Heart left ventricle (tissue), 16 donors: Measurements from ENCODE around the gene DLGAP4. TPM values are rescaled to one million over a fixed set of nuclear protein-coding genes. Genes with fewer than 3 reads are reported as not detected.

Experiments used
- ATAC-seq, 4 donors: fragments of 200-7000 bp; cut with Tn5 transposase; one replicate each; pipeline ENCODE4 v1.9.1; 2020 to 2022; ENCODE audit warnings: moderate library complexity in 4 of 4, mild to moderate bottlenecking in 3 of 4, moderate number of reproducible peaks in 1 of 4
- DNase-seq, 5 donors: peaks; one replicate each; pipeline ENCODE4 v3.0.0-alpha.2; 2020
- H3K27ac ChIP-seq, 12 donors: fragments of 200-600 bp; sonication (generic) in 4 of 12; one replicate each; pipeline versions ENCODE4 v1.5.0 to v1.8.0; 2016 to 2022; ENCODE audit warnings: mild to moderate bottlenecking in 2 of 12
- H3K27me3 ChIP-seq, 9 donors: fragments of 200-600 bp; sonication (generic) in 2 of 9; one replicate each; pipeline versions ENCODE4 v1.5.1 to v1.8.0; 2016 to 2022; ENCODE audit warnings: mild to moderate bottlenecking in 3 of 9
- H3K36me3 ChIP-seq, 9 donors: fragments of 200-600 bp; sonication (generic) in 2 of 9; one replicate each; pipeline versions ENCODE4 v1.5.0 to v1.8.0; 2018 to 2022; ENCODE audit warnings: mild to moderate bottlenecking in 2 of 9
- H3K4me1 ChIP-seq, 12 donors: fragments of 200-600 bp; sonication (generic) in 4 of 12; one replicate each; pipeline versions ENCODE4 v1.5.0 to v1.8.0; 2016 to 2022; ENCODE audit warnings: mild to moderate bottlenecking in 3 of 12
- H3K4me3 ChIP-seq, 12 donors: fragments of 200-600 bp; sonication (generic) in 4 of 12; one replicate each; pipeline versions ENCODE4 v1.5.0 to v1.8.0; 2017 to 2022; ENCODE audit warnings: mild to moderate bottlenecking in 9 of 12, moderate library complexity in 4 of 12
- H3K9me3 ChIP-seq, 12 donors: fragments of 200-600 bp; sonication (generic) in 4 of 12; one replicate each; pipeline versions ENCODE4 v1.5.0 to v1.8.0; 2016 to 2022; ENCODE audit warnings: mild to moderate bottlenecking in 1 of 12
- POLR2A ChIP-seq, 2 donors: fragments of 450-650 bp; IDR thresholded peaks; one replicate each; pipeline ENCODE4 v1.6.1; 2017; ENCODE audit warnings: antibody characterized with exemption in 2 of 2, mild to moderate bottlenecking in 2 of 2, moderate library complexity in 2 of 2
- WGBS, 4 donors: extraction: QIAGEN DNeasy Blood & Tissue Kit in 2 of 4; methylation state at CpG; one replicate each; pipeline versions ENCODE4 v1.1.5 to v1.1.7; 2013 to 2018; 5-methylcytosine and 5-hydroxymethylcytosine counted together
- intact Hi-C, 10 donors: fragments of 100-400 bp; cut with DNase I; formaldehyde crosslinking; loops; one replicate each; pipeline versions ENCODE4 v1.11.1 to v1.14.2; 2022
- polyA plus RNA-seq, 2 donors: library from polyadenylated mRNA; stranded (reverse); fragments of 200-250 nt; gene quantifications; one replicate each; pipeline ENCODE4 v1.2.3, GENCODE V29; 2013
- total RNA-seq, 9 donors: library from RNA; depleted of rRNA in 2 of 9; stranded (reverse); fragments of >200 nt in 2 of 9; fragmentation: NEBNext Ultra II Directional in 3 of 9; extraction: Animal tissue kit (Norgen Biotek cat#: 25700) in 3 of 9; gene quantifications; one replicate each; pipeline versions ENCODE4 v1.1.0 to v1.2.4, GENCODE V29; 2016 to 2023
- TF ChIP-seq, protein P1 (sequence below), 12 donors: fragments of 200-600 bp; sonication (generic) in 4 of 12; IDR thresholded peaks; one replicate each; pipeline versions ENCODE4 v1.5.0 to v1.8.0; 2018 to 2022; ENCODE audit warnings: antibody characterized with exemption in 12 of 12, mild to moderate bottlenecking in 5 of 12
- donor health status: ischemic (EF 13 %, LVEDD 7.1; RV severe dilation, severe dysfunction).
- donor health status: healthy with polysubstance abuse.
- donor health status: DM: no; HTN: yes; CAD: no.
- donor health status: DM: no; HTN: no; CAD: no.
- donor health status: ischemic (EF 25% LVEDD 6.9; RV normal size, moderate dysfunction).
- donor health status: ischemic (EF 25% LVEDD 5.7; RV mildly dilated, moderate dysfunction).
- donor health status: healthy.
- donor health status: DM: yes; HTN: yes; CAD: no.
- donor health status: ischemic (EF 35%, LVEDD 5.7; RV mildly dilated, moderate dysfunction).
- donor health status: nonischemic (EF 11% LVEDD 7.7; RV severe dilation, severe dysfunction).
- donor health status: DM: yes; HTN: yes; CAD: no.
- donor health status: PGD.
- donor health status: ischemic (EF 29% LVEDD 5.4; RV normal size, mild dysfunction).
- donor health status: nonischemic (EF 23%, LVEDD 6.1; RV moderate dilation, normal function).

The DLGAP4 gene
- total and polyA plus RNA-seq, 11 donors, result 25.6 to 76.7 (median 55.1) TPM

DNA sequence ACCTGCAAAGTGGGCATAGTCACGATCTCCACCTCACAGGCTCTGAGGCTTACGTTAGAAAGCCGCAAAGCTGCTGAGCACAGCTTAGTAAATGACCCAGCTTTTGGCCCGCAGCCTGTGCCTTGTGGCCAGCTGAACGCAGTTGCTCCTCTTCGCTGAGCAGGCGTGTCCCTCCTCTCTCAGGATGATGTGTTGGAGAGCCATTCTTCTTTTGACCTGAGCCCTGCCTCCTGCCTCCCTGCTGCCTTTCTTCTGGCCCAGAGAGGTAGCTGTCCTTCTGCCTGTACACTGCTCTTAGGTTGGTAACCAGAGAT is 187.6 kb downstream of the DLGAP4 start:
- peak; percentile 62 to 82 (median 79) for DNase-seq
- intact Hi-C loops, result no loop called here
- H3K36me3 ChIP-seq, result peaks cover 0 to 33% (median 26%) of the 10 kb centered on the region in 9 donors
- peaks cover 8 to 98% (median 64%) of the 10 kb centered on the region in 12 donors for H3K4me1 ChIP-seq
- H3K4me3 ChIP-seq, result no peak overlapping the region
- ATAC-seq, result peak in 3 of 4 donors; percentile 52 to 64 (median 53)
- no peaks in the 10 kb centered on the region for H3K9me3 ChIP-seq
- peak overlapping the region in 8 of 12 donors; percentile 3 to 83 (median 53) for H3K27ac ChIP-seq
- WGBS, 4 donors, result 23 to 45% (median 32%) methylated on average over 7 of the region's 7 CpGs
- TF ChIP-seq, protein P1, sequence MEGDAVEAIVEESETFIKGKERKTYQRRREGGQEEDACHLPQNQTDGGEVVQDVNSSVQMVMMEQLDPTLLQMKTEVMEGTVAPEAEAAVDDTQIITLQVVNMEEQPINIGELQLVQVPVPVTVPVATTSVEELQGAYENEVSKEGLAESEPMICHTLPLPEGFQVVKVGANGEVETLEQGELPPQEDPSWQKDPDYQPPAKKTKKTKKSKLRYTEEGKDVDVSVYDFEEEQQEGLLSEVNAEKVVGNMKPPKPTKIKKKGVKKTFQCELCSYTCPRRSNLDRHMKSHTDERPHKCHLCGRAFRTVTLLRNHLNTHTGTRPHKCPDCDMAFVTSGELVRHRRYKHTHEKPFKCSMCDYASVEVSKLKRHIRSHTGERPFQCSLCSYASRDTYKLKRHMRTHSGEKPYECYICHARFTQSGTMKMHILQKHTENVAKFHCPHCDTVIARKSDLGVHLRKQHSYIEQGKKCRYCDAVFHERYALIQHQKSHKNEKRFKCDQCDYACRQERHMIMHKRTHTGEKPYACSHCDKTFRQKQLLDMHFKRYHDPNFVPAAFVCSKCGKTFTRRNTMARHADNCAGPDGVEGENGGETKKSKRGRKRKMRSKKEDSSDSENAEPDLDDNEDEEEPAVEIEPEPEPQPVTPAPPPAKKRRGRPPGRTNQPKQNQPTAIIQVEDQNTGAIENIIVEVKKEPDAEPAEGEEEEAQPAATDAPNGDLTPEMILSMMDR (IDR thresholded peaks at IDR 0.05), result no peak
- no peak for TF ChIP-seq POLR2A (IDR thresholded peaks at IDR 0.05)
- H3K27me3 ChIP-seq, result no peaks in the 10 kb centered on the region

DNA sequence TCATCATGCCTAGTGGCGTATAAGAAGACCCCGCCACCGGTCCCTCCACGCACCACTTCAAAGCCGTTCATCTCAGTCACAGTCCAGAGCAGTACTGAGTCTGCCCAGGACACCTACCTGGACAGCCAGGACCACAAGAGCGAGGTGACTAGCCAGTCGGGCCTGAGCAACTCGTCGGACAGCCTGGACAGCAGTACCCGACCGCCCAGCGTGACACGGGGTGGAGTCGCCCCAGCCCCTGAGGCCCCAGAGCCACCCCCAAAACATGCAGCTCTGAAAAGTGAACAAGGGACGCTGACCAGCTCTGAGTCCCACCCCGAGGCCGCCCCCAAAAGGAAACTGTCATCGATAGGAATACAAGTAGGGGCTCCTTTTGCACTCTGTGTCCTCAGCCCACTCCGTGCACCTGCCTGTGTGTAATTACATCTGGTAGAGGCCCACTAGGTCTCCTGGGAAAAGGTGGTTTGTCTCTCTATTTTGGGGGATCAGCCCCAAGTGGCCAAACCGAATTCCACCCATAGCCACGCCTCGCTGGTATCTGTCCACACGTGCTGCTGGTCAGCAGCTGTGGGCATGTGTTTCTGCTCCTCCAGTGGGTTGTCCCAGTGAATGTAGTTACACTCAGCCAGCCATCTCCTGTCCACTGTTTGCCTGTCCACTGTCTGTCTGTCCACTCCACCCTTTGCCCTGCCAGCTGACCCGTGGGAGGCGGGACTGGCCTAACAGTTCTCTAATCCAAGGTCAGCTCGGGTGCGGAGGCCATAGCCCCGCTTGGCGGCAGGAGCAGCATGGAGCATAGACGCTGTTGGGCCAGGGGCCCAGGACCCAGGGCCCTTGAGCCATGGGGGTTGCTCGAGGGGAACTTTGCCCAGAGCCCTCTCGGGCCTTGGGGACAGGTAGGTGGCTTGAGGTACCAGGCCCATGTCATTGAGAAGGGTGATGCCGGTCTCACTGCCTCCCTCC is 190.8 kb downstream of the DLGAP4 start:
- WGBS, 4 donors, result 91 to 92% (median 91%) methylated on average over 22 to 33 of the region's 33 CpGs
- intact Hi-C loops, result loop anchor here in 3 of 10 donors (5.0 kb wide), 2 partner anchors 35 to 45 kb away; partner anchors contain the start of gene MYL9 (in 2 of the 3)

DNA sequence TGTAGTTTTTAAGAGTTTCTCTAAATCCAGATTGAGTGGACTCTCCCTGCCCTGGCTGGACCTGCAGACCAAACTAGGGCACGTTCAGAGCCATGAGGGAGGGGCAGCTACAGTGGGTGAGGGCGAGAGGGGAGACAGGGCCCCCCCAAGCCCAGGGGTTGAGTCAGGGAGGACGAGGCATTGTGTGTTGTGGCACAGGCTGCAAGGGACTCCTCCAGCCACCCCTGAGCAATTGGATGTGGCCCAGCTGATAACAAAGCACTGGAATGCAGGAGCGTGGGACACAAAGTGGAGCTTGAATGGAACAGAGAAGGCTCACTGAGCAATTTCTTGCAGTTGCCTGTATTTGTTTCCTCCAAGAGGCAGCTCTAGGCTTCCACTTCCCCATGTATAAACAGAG is 191.7 kb downstream of the DLGAP4 start:
- no peaks in the 10 kb centered on the region for H3K9me3 ChIP-seq
- peaks cover 0 to 74% (median 66%) of the 10 kb centered on the region in 9 donors for H3K36me3 ChIP-seq
- WGBS, 4 donors, result 37 to 65% (median 44%) methylated on average over 3 to 4 of the region's 4 CpGs
- TF ChIP-seq, protein P1 (IDR thresholded peaks at IDR 0.05), result no peak
- TF ChIP-seq POLR2A (IDR thresholded peaks at IDR 0.05), result no peak
- H3K27me3 ChIP-seq, result no peaks in the 10 kb centered on the region
- DNase-seq (peak in 4 of 5 donors; percentile 44 to 79 (median 60)), ATAC-seq (peak; percentile 65 to 78 (median 76))
- H3K27ac ChIP-seq, result peak overlapping the region in 11 of 12 donors; percentile 35 to 91 (median 71)
- intact Hi-C loops, result loop anchor here in 3 of 10 donors (5.0 kb wide), 2 partner anchors 36 to 44 kb away; partner anchors contain the start of gene MYL9 (in 2 of the 3)
- no peak overlapping the region for H3K4me3 ChIP-seq
- peaks cover 5 to 69% (median 37%) of the 10 kb centered on the region in 12 donors for H3K4me1 ChIP-seq

More for the DNA sequence above, 190.8 kb downstream of the DLGAP4 start:
- DNase-seq (no peak), ATAC-seq (no peak)
- Histone ChIP-seq H3K4me3 (no peak overlapping the region), H3K9me3 (no peaks in the 10 kb centered on the region), H3K36me3 (peaks cover 0 to 65% (median 58%) of the 10 kb centered on the region in 9 donors), H3K27ac (peak overlapping the region in 5 of 12 donors; percentile 61 to 91 (median 71)), H3K4me1 (peaks cover 5 to 78% (median 45%) of the 10 kb centered on the region in 12 donors), H3K27me3 (no peaks in the 10 kb centered on the region)
- TF ChIP-seq POLR2A (IDR thresholded peaks at IDR 0.05), result no peak
- TF ChIP-seq, protein P1 (IDR thresholded peaks at IDR 0.05), result no peak
